GM12878 (cell line): ENCODE results near the gene RGS19. TPM values are rescaled to one million over a fixed set of nuclear protein-coding genes. Genes with fewer than 3 reads are reported as not detected.
A peak's percentile ranks its signal among the peaks of the same experiment; 100 is the strongest.

Source experiments
- ATAC-seq: fragments of 200-7000 bp; cut with Tn5 transposase; 3 replicates; pipeline ENCODE4 v1.9.1; 2020; ENCODE audit warnings: mild to moderate bottlenecking, moderate library complexity
- BruUV-seq: library from RNA; stranded (reverse); fragments of 400-500 nt; replicated peaks from 2 replicates; lab custom pipeline; 2021; lab: Mats Ljungman, UMichigan
- CTCF ChIA-PET: fragments of 300-600 bp; sonication (Branson Sonifier 250); formaldehyde crosslinking; extraction: SDS; loops from one replicate; lab custom pipeline; 2021; ENCODE audit warnings: inconsistent platforms; lab: Yijun Ruan, JAX
- POLR2A ChIA-PET: fragments of 350-600 bp; formaldehyde crosslinking; extraction: SDS; loops from one replicate; lab custom pipeline; 2021; ENCODE audit warnings: inconsistent platforms; lab: Charles Lee
- RAD21 ChIA-PET: fragments of 300-600 bp; sonication (Branson Sonifier 250); formaldehyde crosslinking; loops from one replicate; lab custom pipeline; 2023; ENCODE audit warnings: antibody characterized with exemption; ENCODE audit not compliant: unreplicated experiment; lab: Charles Lee
- SMC1A ChIA-PET: fragments of 300-600 bp; sonication (Branson Sonifier 250); formaldehyde crosslinking; loops from one replicate; lab custom pipeline; 2023; ENCODE audit not compliant: unreplicated experiment, uncharacterized antibody; lab: Charles Lee
- DNase-seq: peaks from one replicate; pipeline ENCODE4 v3.0.0-alpha.2; 2011; ENCODE audit warnings: low read depth, low spot score
- FAIRE-seq: peaks from 3 replicates; lab custom pipeline; 2011; peaks lifted over from hg19 to GRCh38; lab: Jason Lieb, UNC
- H2AFZ ChIP-seq: 2 replicates; pipeline ENCODE4 v1.6.0; 2011; ENCODE audit warnings: low read depth, low read length, control low read depth; ENCODE audit not compliant: control insufficient read depth
- H3K27ac ChIP-seq: 2 replicates; pipeline ENCODE4 v1.5.1; 2011; ENCODE audit warnings: control low read depth; ENCODE audit not compliant: control insufficient read depth, insufficient read depth
- H3K27me3 ChIP-seq, 2 experiments: replicated peaks in 1 of 2; 2 replicates each; pipeline versions ENCODE4 v1.6.0 to v1.6.1; 2011; ENCODE audit warnings: low read length in 1 of 2; ENCODE audit not compliant: control insufficient read depth in 2 of 2, insufficient read depth in 2 of 2
- H3K36me3 ChIP-seq, 2 experiments: 2 replicates each; pipeline ENCODE4 v1.5.1; 2011; ENCODE audit warnings: low read length in 1 of 2; ENCODE audit not compliant: control insufficient read depth in 2 of 2, insufficient read depth in 2 of 2
- H3K4me1 ChIP-seq: 2 replicates; pipeline ENCODE4 v1.6.1; 2011; ENCODE audit warnings: mild to moderate bottlenecking, low read length, moderate library complexity, mixed read lengths; ENCODE audit not compliant: control insufficient read depth, insufficient read depth
- H3K4me2 ChIP-seq: 2 replicates; pipeline ENCODE4 v1.6.0; 2011; ENCODE audit warnings: control low read depth; ENCODE audit not compliant: control insufficient read depth, insufficient read depth
- H3K4me3 ChIP-seq: fragments of 200-600 bp; sonication (generic); 2 replicates; pipeline ENCODE4 v1.5.1; 2016
- H3K79me2 ChIP-seq: 2 replicates; pipeline ENCODE4 v1.6.0; 2011; ENCODE audit warnings: low read length; ENCODE audit not compliant: control insufficient read depth, insufficient read depth
- H3K9ac ChIP-seq: 2 replicates; pipeline ENCODE4 v1.8.0; 2011; ENCODE audit warnings: low read length, control low read depth, mixed read lengths; ENCODE audit not compliant: control insufficient read depth, insufficient read depth
- H3K9me3 ChIP-seq: replicated peaks from 3 replicates; pipeline ENCODE4 v1.5.1; 2011; ENCODE audit warnings: mild to moderate bottlenecking, low read length; ENCODE audit not compliant: control insufficient read depth, insufficient read depth
- H4K20me1 ChIP-seq: 2 replicates; pipeline ENCODE4 v1.6.0; 2011; ENCODE audit not compliant: control insufficient read depth, insufficient read depth
- ATF3 ChIP-seq: IDR thresholded peaks from 2 replicates; pipeline ENCODE4 v1.6.1; 2011; ENCODE audit warnings: low read depth, mild to moderate bottlenecking, low read length, moderate library complexity, borderline replicate concordance; ENCODE audit errors: extremely low read depth
- BHLHE40 ChIP-seq, 2 experiments: fragments of 450-650 bp in 1 of 2; IDR thresholded peaks; 2 replicates each; pipeline ENCODE4 v1.6.1; 2011 to 2017; ENCODE audit warnings: low read depth in 2 of 2, borderline replicate concordance in 1 of 2, improper control_type of control experiment in 1 of 2, low read length in 1 of 2, mild to moderate bottlenecking in 1 of 2
- CREM ChIP-seq: IDR thresholded peaks from 2 replicates; pipeline ENCODE4 v1.6.1; 2014; ENCODE audit warnings: antibody characterized with exemption, low read depth
- E2F8 ChIP-seq: fragments of 450-650 bp; IDR thresholded peaks from 2 replicates; pipeline ENCODE4 v1.6.1; 2018; ENCODE audit warnings: mild to moderate bottlenecking, low read depth, moderate library complexity; ENCODE audit not compliant: partially characterized antibody
- IRF3 ChIP-seq: fragments of 450-650 bp; IDR thresholded peaks from 2 replicates; pipeline ENCODE4 v1.6.1; 2014; ENCODE audit warnings: mild to moderate bottlenecking
- NKRF ChIP-seq: fragments of 450-650 bp; conservative IDR thresholded peaks from 2 replicates; pipeline ENCODE4 v1.6.1; 2017; ENCODE audit warnings: mild to moderate bottlenecking, moderate library complexity
- NR2F1 ChIP-seq: fragments of 450-650 bp; conservative IDR thresholded peaks from 2 replicates; pipeline ENCODE4 v1.6.1; 2017; ENCODE audit warnings: mild to moderate bottlenecking
- NRF1 ChIP-seq: conservative IDR thresholded peaks from 2 replicates; pipeline ENCODE4 v1.6.1; 2011; ENCODE audit warnings: mild to moderate bottlenecking, low read depth, low read length, improper control_type of control experiment
- PKNOX1 ChIP-seq: fragments of 450-650 bp; IDR thresholded peaks from 2 replicates; pipeline ENCODE4 v1.6.1; 2016; ENCODE audit warnings: mild to moderate bottlenecking
- RAD21 ChIP-seq: IDR thresholded peaks from 2 replicates; pipeline ENCODE4 v1.6.1; 2011; ENCODE audit warnings: mild to moderate bottlenecking, low read depth, low read length, moderate library complexity; ENCODE audit not compliant: insufficient read depth
- SP1 ChIP-seq: IDR thresholded peaks from one replicate; pipeline ENCODE4 v1.6.1; 2011; ENCODE audit warnings: low read depth, low read length
- USF2 ChIP-seq: IDR thresholded peaks from 2 replicates; pipeline ENCODE4 v1.6.1; 2011; ENCODE audit warnings: low read depth, low read length, improper control_type of control experiment, borderline replicate concordance
- WGBS: methylation state at CpG from one replicate; pipeline ENCODE4 v1.1.6; 2016; ENCODE audit warnings: low lambda C conversion rate; ENCODE audit not compliant: insufficient replicate concordance, insufficient coverage; ENCODE audit errors: missing lambda C conversion rate; 5-methylcytosine and 5-hydroxymethylcytosine counted together
- in situ Hi-C: fragments of 300-500 bp; cut with MboI; formaldehyde crosslinking; loops from 9 replicates; pipeline ENCODE4 v1.14.3; 2018; ENCODE audit warnings: mixed read lengths
- intact Hi-C: fragments of 100-400 bp; cut with micrococcal nuclease; formaldehyde crosslinking; loops from one replicate; pipeline ENCODE4 v1.14.2; 2022; ENCODE audit not compliant: unreplicated experiment
- polyA plus RNA-seq, 11 experiments: library from polyadenylated mRNA; depleted of rRNA in 4 of 11; unstranded in 6 of 11; stranded (reverse) in 5 of 11; fragments of >200 nt; fragmentation: Nextera tagmentation in 4 of 11; fragmentation: Illumina TruSeq in 1 of 11; extraction: Ambion mirVana in 4 of 11; extraction: Trizol in 1 of 11; gene quantifications; 1 replicate in 1 of 11; 2 replicates in 10 of 11; pipeline versions ENCODE4 v1.2.1 to v1.2.3, GENCODE V29; 2011 to 2016; ENCODE audit warnings: inconsistent platforms in 2 of 11, missing spikeins in 2 of 11, low read depth in 1 of 11
- total RNA-seq, 4 experiments: library from RNA; depleted of rRNA in 3 of 4; stranded (reverse); fragments of >200 nt in 3 of 4; fragmentation: Illumina TruSeq in 1 of 4; extraction: Trizol in 1 of 4; gene quantifications; 2 replicates each; pipeline versions ENCODE4 v1.2.1 to v1.2.3, GENCODE V29; 2013 to 2021

Gene RGS19
- total and polyA plus RNA-seq, 10 of the 15 experiments (the other 5 are each of a cell fraction or from before 2014, with no cell fraction given): 0.82 to 62.4 (median 39.8) TPM

- BruUV-seq: no TSS peak
- H3K4me2 ChIP-seq: no peak overlapping the region
- no peak overlapping the region for H2AFZ ChIP-seq
- in situ Hi-C loops: no loop called here
- FAIRE-seq: no peak
- H3K9me3 ChIP-seq: no peaks in the 10 kb centered on the region
- SMC1A ChIA-PET: interaction anchor here (0.6 kb wide), 1 partner anchor 32 kb away, joined by 3 read pairs; no protein-coding TSS in a partner anchor
- TF ChIP-seq NKRF (no peak), CREM (no peak), IRF3 (no peak), USF2 (no peak), NR2F1 (no peak), RAD21 (no peak), PKNOX1 (no peak), BHLHE40 (IDR thresholded peaks at IDR 0.05; ENCODE audit: borderline replicate concordance in 1 of 2, low read depth in 2 of 2, low read length in 1 of 2) (no peak), ATF3 (no peak), SP1 (no peak), NRF1 (no peak), E2F8 (no peak)
- TF ChIP-seq, all 136 proteins: peak for 0
- 96% methylated on average over 11 of the region's 11 CpGs for WGBS
- Histone ChIP-seq H3K27ac (peak overlapping the region; percentile 77), H3K36me3 (peaks cover 16 to 27% of the 10 kb centered on the region in 2 experiments; a peak in 3 of 4 replicates), H3K27me3 (no peaks in the 10 kb centered on the region), H3K4me1 (peaks cover 37% of the 10 kb centered on the region), H3K4me3 (no peak overlapping the region), H3K9ac (no peak overlapping the region), H4K20me1 (no peaks in the 10 kb centered on the region), H3K79me2 (peaks cover 4% of the 10 kb centered on the region)
- RAD21 ChIA-PET: interaction anchor here (0.9 to 7.1 kb wide), 2 partner anchors 20 to 53 kb away, joined by 6 to 92 read pairs; partner anchors contain the start of genes PRPF6 and SAMD10
- POLR2A ChIA-PET: interaction anchor here (0.6 to 1.6 kb wide), 3 partner anchors 11 to 54 kb away, joined by 3 to 8 read pairs (median 3); partner anchors contain the start of genes PRPF6 and SAMD10
- ATAC-seq: no peak
- DNase-seq: no peak
- intact Hi-C loops: no loop called here
- CTCF ChIA-PET: interaction anchor here (0.8 to 1.3 kb wide), 2 partner anchors 24 to 86 kb away, joined by 3 to 4 read pairs; no protein-coding TSS in a partner anchor
Measured at GRCh38 chr20:64033981-64034493, 45.3 kb downstream of the RGS19 start.
